ENCODE data around the gene AHCYL1. TPM values are rescaled to one million over a fixed set of nuclear protein-coding genes. Genes with fewer than 3 reads are reported as not detected.

AHCYL1 gene
- total and polyA plus RNA-seq, 2 donors (not counting 3 experiments of a cell fraction or from before 2014, with no cell fraction given): 49.2 to 74.2 TPM

DNA sequence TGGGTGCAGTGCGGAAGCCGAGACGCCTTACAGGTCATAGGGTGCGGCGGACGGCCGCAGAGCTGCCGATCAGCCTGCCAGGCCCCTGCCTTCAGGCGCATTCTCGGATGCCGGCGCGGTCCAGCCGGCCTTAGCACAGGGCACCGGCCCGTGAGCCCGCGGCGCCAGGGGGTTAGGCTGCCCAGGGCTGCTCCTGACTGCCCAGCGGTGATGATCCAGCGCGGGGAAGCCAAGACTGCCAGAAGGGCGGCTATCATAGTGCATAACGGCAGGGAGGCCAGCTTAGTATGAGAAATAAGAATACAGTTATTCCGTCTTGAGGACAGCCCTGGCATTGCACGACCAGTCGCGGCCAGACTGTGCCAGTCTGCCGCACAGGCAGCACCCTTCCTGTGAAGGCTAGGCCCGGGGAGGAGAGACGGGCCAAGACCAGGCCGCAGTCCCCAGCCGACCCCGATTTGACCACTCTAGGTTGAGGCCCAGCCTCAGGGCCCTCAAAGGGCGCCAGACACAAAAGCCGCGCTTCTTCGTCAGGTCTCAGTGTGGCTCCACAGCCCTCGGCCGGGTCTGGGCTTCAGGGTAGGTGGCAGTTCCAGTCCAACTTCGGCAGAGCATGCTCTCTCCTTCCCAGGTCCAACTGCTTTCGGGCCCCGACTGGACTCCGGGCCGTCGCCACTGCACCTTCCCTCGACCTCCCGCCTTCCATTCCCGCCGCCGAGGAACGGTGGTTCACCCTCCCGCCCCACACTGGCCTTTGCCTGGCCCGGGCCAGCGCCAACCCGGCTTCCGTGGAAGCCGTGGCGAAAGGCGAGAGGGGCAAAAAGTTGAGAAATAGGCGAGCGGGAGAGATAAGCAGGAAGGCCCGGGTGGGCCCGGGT, 85.1 kb downstream of the AHCYL1 start:
- H2AFZ ChIP-seq (ENCODE audit: low read depth, low read length): no peak overlapping the region
- H3K79me2 ChIP-seq (ENCODE audit: control insufficient read depth, insufficient read depth, low read length): no peaks in the 10 kb centered on the region
- H3K27ac ChIP-seq (ENCODE audit: insufficient read depth, low read depth, low read length): no peak overlapping the region
- no peak for FAIRE-seq
- ChIA-PET CTCF (no interaction called here), POLR2A (no interaction called here)
- no peak for DNase-seq (ENCODE audit: low read depth, low spot score)
- H3K9me1 ChIP-seq (replicated peaks; ENCODE audit: control insufficient read depth, extremely low read depth, insufficient read depth, low read length): no peaks in the 10 kb centered on the region
- no peaks in the 10 kb centered on the region for H3K36me3 ChIP-seq (ENCODE audit: control insufficient read depth in 2 of 2, extremely low read depth in 1 of 2, insufficient read depth in 2 of 2, low read length in 2 of 2)
- H3K4me3 ChIP-seq (replicated peaks in 1 of 3; ENCODE audit: insufficient read depth in 1 of 3, low read depth in 1 of 3, low read length in 3 of 3): no peak overlapping the region
- no peak overlapping the region for H3K4me2 ChIP-seq (ENCODE audit: insufficient read depth, low read length)
- no peaks in the 10 kb centered on the region for H3K9me3 ChIP-seq (replicated peaks; ENCODE audit: control insufficient read depth, insufficient read depth, low read length)
- no TSS peak for BruUV-seq (replicated peaks)
- H3K4me1 ChIP-seq (ENCODE audit: control insufficient read depth, extremely low read depth, insufficient read depth, low read length): no peaks in the 10 kb centered on the region
- H3K27me3 ChIP-seq (ENCODE audit: control insufficient read depth in 2 of 2, insufficient read depth in 2 of 2, low read length in 2 of 2): peaks cover 73 to 87% of the 10 kb centered on the region in 2 experiments
- dilution Hi-C loops (cut with MboI; ENCODE audit: extremely low pct_ligation_motif_present, low sequenced_read_pairs): no loop called here
- H4K20me1 ChIP-seq (replicated peaks; ENCODE audit: control insufficient read depth, extremely low read depth, insufficient read depth, low read length): no peaks in the 10 kb centered on the region
- intact Hi-C loops (cut with micrococcal nuclease): no loop called here
- no peak overlapping the region for H3K9ac ChIP-seq (replicated peaks; ENCODE audit: extremely low read depth, insufficient read depth, low read length)
- TF ChIP-seq EZH2 (IDR thresholded peaks at IDR 0.05; ENCODE audit: borderline replicate concordance, low read depth, low read length, severe bottlenecking): peak; percentile 94
- TF ChIP-seq FOS (IDR thresholded peaks at IDR 0.05; ENCODE audit: borderline replicate concordance, insufficient read depth, low read length): no peak

DNA sequence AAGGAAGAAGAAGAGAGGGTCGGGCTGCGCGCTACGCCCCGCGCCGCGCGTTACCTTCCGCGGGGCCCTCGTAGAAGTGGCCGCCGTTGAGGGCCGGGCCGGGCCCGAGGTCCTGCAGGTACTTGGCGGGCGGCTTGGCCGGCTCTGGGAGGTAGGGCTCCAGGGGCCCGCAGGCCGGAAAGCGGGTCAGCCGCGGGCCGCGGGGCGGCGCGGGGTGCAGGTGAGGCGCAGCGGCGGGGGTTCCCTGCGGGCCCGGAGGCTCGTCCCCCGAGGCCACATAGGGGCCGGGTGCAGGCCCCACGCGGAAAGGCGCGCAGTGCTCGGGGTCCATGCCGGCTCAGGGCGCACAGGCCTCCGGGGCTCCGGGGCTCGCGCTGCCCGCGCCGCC, 85.7 kb downstream of the AHCYL1 start:
- dilution Hi-C loops (cut with MboI; ENCODE audit: extremely low pct_ligation_motif_present, low sequenced_read_pairs) (no loop called here), intact Hi-C loops (cut with micrococcal nuclease) (no loop called here)
- CTCF ChIA-PET: interaction anchor here (3.5 kb wide), 1 partner anchor 11 kb away, joined by 13 read pairs; no protein-coding TSS in a partner anchor
- Histone ChIP-seq H3K9me3 (replicated peaks; ENCODE audit: control insufficient read depth, insufficient read depth, low read length) (no peaks in the 10 kb centered on the region), H3K4me3 (replicated peaks in 1 of 3; ENCODE audit: insufficient read depth in 1 of 3, low read depth in 1 of 3, low read length in 3 of 3) (no peak overlapping the region), H3K4me2 (ENCODE audit: insufficient read depth, low read length) (no peak overlapping the region), H3K27ac (ENCODE audit: insufficient read depth, low read depth, low read length) (no peak overlapping the region), H3K79me2 (ENCODE audit: control insufficient read depth, insufficient read depth, low read length) (no peaks in the 10 kb centered on the region), H3K27me3 (ENCODE audit: control insufficient read depth in 2 of 2, insufficient read depth in 2 of 2, low read length in 2 of 2) (peaks cover 76 to 91% of the 10 kb centered on the region in 2 experiments), H4K20me1 (replicated peaks; ENCODE audit: control insufficient read depth, extremely low read depth, insufficient read depth, low read length) (no peaks in the 10 kb centered on the region), H3K4me1 (ENCODE audit: control insufficient read depth, extremely low read depth, insufficient read depth, low read length) (no peaks in the 10 kb centered on the region), H3K9me1 (replicated peaks; ENCODE audit: control insufficient read depth, extremely low read depth, insufficient read depth, low read length) (no peaks in the 10 kb centered on the region), H3K36me3 (ENCODE audit: control insufficient read depth in 2 of 2, extremely low read depth in 1 of 2, insufficient read depth in 2 of 2, low read length in 2 of 2) (no peaks in the 10 kb centered on the region), H3K9ac (replicated peaks; ENCODE audit: extremely low read depth, insufficient read depth, low read length) (no peak overlapping the region), H2AFZ (ENCODE audit: low read depth, low read length) (no peak overlapping the region)
- no peak for DNase-seq (ENCODE audit: low read depth, low spot score)
- peak; percentile 9 for TF ChIP-seq EZH2 (IDR thresholded peaks at IDR 0.05; ENCODE audit: borderline replicate concordance, low read depth, low read length, severe bottlenecking)
- no peak for TF ChIP-seq MYC (IDR thresholded peaks at IDR 0.05; ENCODE audit: low read depth, low read length)
- TF ChIP-seq, protein P1, sequence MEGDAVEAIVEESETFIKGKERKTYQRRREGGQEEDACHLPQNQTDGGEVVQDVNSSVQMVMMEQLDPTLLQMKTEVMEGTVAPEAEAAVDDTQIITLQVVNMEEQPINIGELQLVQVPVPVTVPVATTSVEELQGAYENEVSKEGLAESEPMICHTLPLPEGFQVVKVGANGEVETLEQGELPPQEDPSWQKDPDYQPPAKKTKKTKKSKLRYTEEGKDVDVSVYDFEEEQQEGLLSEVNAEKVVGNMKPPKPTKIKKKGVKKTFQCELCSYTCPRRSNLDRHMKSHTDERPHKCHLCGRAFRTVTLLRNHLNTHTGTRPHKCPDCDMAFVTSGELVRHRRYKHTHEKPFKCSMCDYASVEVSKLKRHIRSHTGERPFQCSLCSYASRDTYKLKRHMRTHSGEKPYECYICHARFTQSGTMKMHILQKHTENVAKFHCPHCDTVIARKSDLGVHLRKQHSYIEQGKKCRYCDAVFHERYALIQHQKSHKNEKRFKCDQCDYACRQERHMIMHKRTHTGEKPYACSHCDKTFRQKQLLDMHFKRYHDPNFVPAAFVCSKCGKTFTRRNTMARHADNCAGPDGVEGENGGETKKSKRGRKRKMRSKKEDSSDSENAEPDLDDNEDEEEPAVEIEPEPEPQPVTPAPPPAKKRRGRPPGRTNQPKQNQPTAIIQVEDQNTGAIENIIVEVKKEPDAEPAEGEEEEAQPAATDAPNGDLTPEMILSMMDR (IDR thresholded peaks at IDR 0.05; ENCODE audit: extremely low read depth in 1 of 2, insufficient read depth in 1 of 2, low read depth in 1 of 2, low read length in 2 of 2): no peak
- POLR2A ChIA-PET: no interaction called here
- FAIRE-seq: no peak
- no TSS peak for BruUV-seq (replicated peaks)
